GM19193 (cell line): Measurements from ENCODE around the gene MKI67.

Source experiments
- POLR2A ChIP-seq: IDR thresholded peaks from 4 replicates; pipeline ENCODE4 v1.6.1; 2011; ENCODE audit not compliant: insufficient read depth, insufficient read length; ENCODE audit errors: extremely low read depth

Gene MKI67

GRCh38 chr10:128156999-128157755, 31.0 kb upstream of the MKI67 start:
- no peak for TF ChIP-seq POLR2A

DNA sequence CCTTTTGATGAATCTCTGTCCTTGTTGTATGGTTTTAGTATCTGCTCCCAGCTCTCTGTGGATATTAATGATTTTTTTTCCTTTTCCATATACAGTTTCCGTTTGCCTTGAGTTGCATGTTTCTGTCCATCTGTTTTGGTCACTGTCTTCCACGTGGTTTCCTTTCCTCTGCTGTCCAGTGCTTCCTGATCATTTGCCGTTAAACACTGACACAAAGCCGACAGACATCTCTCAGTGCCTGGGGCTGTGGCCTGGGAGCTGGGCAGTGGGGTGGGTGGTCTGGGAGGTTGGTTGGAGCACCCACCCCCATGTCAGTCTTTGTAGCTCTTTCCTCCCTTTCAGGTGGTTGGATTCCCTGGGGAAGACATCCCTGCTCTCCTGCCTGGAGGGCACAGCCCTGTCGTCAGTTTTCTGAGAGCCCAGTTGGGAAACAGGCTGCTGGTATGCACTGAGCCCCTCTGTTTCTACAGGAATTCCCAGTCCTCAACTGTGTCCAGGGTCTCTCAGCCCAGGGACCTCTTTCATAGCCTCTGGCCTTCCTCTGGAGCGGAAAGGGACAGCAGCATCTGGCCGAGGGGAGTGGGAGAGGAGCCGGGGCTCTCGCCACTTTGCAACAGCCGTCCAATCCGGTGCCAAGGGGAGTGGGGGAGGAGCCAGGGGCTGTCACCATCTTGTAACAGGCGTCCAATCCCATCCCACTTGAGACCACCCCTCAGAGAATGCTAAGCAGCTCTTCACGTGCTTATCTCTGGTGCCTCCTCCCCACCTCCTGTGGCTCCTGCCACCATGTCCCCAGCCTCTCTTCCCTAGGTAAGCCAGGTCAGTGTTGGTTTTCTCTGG, 26.7 kb upstream of the MKI67 start:
- TF ChIP-seq POLR2A, result no peak

DNA sequence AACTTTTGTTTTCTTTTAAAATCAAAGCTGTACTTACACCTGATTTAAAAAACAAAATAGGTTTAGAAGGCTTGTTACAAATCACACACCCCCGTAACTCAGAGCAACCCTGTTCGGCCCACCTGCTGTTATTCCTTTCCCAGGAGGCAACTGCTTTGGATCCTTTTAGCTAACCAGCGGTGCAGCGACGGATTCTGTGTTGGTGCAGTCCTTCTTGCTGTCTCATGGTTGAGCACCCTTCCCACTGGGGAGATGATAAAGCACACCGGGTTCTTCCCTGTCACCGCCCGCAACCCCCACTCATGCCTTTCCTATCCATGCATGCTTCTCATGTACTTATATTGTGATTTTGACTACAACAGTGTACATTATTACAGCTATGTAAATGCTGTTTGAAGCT, 24.8 kb upstream of the MKI67 start:
- TF ChIP-seq POLR2A, result no peak

GRCh38 chr10:128150561-128150960, 24.3 kb upstream of the MKI67 start:
- TF ChIP-seq POLR2A, result no peak

DNA sequence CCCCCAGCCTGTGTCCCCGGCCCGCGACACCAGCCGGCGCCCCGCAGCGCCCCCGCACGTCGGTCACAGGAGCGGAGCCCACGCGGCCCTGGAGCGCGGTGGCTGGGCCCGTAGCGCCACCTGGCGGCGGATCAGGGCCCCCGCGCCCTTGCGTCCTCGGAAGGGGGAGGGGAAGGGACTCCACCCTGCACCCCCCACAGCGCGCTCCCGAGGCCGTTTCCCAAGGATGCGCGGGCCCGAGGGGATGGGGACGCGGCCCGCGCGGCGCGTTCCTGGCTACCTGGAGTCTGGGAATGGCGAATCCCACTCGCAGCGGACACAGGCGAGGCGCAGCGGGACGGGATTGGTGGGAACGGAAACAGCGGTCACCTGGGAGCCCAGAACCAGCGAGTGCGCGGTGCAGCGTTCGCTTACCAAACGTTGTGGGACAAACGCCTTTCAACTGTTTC, 23.8 kb upstream of the MKI67 start:
- no peak for TF ChIP-seq POLR2A

- no peak for TF ChIP-seq POLR2A
Observed at GRCh38 chr10:128149267-128150014, 23.2 kb upstream of the MKI67 start.

DNA sequence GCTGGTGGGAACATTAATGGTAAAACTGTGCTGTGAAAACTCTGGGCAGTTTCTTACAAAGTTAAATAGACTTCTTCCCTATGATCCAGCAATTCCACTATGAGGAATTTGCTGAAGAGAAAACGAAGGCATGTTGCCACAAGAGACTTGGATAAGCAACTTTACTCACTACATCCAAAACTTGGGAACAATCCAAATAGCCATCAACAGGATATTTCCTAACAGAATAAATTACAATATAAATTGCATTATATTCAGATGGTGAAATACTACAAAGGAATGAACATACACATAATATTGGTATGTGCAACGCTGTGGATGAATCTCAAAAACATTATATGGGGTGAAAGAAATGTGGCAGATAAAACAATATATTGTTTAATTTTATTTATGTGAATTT, 21.4 kb upstream of the MKI67 start:
- no peak for TF ChIP-seq POLR2A

DNA sequence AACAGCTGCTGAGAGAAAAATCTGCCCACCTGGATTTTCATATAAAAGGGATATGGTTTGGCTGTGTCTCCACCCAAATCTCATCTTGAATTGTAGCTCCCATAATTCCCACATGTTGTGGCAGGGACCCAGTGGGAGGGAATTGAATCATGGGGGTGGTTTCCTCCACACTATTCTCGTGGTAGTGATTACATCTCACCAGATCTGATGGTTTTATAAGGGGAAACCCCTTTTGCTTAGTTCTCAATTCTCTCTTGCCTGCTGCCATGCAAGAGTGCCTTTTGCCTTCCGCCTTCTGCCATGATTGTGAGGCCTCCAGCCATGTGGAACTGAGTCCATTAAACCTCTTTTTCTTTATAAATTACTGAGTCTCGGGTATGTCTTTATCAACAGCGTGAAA, 20.8 kb upstream of the MKI67 start:
- no peak for TF ChIP-seq POLR2A

DNA sequence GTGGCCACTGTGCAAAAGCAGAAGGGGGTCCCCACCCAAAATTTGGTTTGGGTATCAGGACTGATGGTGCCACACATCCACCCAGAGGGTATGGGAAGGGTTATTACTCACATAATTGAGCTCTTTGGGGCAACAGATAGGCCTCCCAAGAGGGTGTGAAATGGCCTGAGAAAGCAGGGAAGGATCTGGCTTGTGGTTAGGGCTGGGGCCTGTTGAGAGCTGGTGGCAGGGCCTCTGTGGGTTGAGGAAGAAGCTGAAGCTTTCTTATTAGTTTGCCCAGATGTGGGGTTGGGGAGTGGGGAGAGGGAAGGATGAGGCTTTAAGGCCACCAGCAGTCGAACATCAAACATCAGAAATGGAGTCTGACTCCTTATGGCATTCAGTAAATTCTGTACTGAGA, 18.3 kb upstream of the MKI67 start:
- no peak for TF ChIP-seq POLR2A

DNA sequence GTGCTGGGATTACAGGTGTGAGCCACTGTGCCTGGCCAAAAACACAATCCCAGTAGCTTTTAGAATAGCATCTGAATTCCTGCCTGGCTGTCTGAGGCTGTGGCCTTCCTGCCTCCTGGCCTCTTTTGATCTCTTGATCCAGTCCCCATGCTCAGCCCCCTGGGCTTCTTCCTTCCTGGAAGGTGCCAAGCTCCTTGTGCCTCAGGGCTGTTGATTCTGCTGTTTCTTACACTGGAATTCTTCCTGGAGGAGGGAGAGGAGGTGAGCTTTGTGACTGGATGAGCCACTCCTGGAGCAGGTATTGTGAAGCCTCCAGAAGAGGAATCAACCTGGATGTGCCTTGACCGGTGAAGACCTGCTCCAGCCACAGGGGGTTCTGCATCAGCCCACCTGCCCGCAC, 17.3 kb upstream of the MKI67 start:
- no peak for TF ChIP-seq POLR2A

- no peak for TF ChIP-seq POLR2A
Observed at GRCh38 chr10:128140425-128140824, 14.2 kb upstream of the MKI67 start.

DNA sequence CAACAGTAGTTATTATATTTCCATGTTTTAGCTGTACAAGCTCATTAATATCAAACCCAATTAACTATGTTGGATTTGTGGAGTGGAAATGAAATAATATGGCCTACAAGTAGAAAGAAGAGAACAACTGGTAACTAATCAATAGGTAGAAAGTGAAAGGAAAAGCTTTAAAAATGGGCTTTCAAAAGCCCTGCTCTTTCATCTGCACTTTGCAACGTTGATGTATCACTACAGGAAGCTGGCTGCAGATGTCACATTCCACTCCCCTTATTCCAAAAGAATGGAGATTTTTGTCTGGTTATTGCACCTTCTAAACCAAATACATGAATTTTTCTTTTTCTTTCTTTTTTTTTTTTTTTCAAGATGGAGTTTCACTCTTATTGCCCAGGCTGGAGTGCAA, 11.7 kb upstream of the MKI67 start:
- TF ChIP-seq POLR2A, result no peak

DNA sequence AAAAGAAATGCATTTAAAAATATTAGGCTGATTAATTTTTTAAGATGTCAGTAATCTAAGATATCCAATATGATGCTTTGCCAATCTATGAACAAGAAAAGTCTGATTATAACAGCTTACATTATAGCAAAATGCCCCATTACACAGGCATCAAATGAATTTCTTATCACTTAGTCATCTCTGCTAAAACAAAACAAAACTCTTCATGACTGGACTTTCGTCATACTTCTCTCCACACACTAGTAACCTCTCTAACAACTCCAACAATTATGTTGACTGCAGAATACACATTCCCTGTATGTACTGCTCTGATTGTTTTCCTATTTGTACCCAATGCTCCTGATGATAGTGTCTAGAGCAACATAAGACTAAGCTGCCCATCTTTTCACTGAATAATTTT, 3.8 kb upstream of the MKI67 start:
- no peak for TF ChIP-seq POLR2A

- no peak for TF ChIP-seq POLR2A
Observed at GRCh38 chr10:128128582-128128981, 2.4 kb upstream of the MKI67 start.

GRCh38 chr10:128125416-128125943, 743 bp downstream of the MKI67 start:
- TF ChIP-seq POLR2A, result no peak
